Pulmonary artery endothelial cell (primary cell): ENCODE measurements around the gene SYT17. TPM values are rescaled to one million over a fixed set of nuclear protein-coding genes. Genes with fewer than 3 reads are reported as not detected.

Source experiments
- DNase-seq: peaks from one replicate; pipeline ENCODE4 v3.0.0-alpha.2; 2011; ENCODE audit warnings: low read depth, low spot score
- total RNA-seq: library from RNA; depleted of rRNA; stranded (reverse); fragments of >200 nt; gene quantifications from 2 replicates; pipeline ENCODE4 v1.2.3, GENCODE V29; 2014

The SYT17 gene
- total RNA-seq, 1 donor from 2014 or later: 0.59 TPM

DNA sequence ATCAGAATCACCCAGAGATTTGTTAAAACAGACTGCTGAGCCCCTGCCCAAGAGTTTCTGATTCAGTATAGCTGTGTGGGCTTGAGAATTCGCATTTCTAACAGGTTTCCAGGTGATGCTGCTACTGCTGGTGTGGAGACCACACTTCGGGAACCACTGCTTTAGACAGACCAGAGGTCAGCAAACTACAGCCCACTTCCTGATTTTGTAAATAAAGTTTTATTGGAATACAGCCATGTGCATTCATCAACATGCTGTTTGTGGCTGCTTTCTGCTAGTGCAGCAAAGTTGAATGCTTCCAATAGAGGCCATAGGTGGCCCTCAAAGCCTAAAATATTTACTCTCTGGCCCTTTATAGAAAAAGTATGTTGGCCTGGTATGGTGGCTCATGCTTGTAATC is 84.9 kb downstream of the SYT17 start:
- no peak for DNase-seq

DNA sequence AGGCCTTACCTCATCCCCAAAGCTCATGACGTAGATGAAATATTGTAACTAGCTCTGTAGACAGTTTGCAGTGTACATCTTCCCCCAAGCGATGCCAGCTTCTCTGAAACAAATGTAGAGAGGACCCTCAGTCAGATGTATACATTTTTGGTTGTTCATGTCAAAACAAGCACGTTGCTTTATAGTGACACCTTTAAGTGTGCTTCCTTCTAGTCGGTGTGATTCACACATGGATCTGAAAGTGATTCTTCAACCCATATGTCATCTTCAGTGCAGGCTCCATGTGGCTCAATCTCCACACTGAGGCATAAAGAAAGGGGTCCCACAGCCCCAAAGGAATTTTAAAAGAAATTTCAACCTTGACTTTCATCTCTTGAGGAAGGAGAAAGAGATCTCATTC is 86.6 kb downstream of the SYT17 start:
- DNase-seq: no peak

DNA sequence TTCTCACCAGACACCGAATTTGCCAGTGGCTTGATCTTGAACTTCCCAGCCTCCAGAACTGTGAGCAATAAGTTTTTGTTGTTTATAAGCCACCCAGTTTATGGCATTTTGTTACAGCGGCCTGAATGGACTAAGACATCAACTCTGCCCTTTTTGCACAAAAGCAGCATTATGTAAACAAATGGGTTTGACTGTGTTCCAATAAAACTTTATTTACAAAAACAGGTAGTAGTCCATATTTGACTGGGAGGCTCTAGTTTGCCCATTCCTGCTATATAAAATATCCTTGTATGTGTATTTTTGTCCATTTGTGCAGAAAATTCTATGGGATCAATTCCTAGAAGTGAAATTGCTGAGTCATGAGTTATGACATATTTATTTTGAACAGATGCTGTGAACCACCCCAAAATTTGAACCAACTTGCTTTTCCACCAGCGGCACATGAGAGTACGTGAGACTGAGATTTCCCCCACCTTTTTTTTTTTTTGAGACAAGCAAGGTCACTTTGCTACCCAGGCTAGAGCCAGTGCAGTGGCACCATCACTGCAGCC is 96.2 kb downstream of the SYT17 start:
- DNase-seq: no peak

DNA sequence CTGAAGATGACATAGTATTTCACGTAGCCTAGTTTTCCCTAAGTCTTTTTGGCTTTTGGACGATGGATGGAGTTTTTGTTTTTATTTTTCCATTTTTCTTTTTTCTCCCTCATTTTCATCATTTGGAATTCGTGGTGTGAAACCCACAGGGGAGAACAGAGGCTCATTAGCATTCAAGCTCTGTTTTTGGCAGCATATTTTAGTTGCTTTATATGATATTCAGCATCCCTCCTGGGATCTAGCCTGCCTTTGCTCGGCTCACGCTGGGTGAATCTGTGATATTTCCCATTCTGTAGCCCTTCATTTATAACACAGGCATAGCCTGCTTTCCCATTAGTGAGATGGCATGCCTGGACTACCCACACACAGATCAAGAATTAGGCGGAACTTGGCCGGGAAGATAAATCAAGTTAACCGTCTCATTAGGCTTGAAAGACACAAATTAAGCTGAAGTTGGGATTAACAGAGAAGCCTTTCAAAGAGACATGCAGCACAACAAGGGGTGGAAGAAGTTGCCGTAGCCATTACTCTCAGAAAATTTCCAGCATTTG is 97.4 kb downstream of the SYT17 start:
- DNase-seq: no peak

DNA sequence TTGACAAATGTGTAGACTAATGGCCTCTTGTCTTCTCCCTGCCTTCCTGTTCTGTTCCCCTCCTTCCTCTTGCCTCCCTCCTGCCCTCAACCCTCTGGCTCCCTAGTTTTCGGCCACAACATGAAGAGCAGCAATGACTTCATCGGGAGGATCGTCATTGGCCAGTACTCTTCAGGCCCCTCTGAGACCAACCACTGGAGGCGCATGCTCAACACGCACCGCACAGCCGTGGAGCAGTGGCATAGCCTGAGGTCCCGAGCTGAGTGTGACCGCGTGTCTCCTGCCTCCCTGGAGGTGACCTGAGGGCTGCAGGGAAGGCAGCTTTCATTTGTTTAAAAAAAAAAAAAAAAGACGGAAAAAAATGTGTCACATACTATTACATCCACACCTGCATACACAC is 98.7 kb downstream of the SYT17 start:
- no peak for DNase-seq

DNA sequence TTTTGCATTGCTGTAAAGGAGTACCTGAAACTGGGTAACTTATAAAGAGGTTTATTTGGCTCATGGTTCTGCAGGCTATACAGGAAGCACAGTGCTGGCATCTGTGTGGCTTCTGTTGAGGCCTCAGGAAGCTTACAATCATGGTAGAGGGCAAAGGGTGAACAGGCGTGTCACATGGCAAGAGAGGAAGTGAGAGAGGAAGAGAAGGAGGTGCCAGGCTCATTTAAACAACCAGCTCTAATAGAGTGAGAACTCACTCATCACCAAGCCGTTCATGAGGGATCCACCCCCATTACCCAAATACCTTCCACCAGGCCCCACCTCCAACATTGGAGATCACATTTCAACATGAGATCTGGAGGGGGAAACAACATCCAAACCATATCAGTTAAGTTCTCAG is 101.1 kb downstream of the SYT17 start:
- no peak for DNase-seq

DNA sequence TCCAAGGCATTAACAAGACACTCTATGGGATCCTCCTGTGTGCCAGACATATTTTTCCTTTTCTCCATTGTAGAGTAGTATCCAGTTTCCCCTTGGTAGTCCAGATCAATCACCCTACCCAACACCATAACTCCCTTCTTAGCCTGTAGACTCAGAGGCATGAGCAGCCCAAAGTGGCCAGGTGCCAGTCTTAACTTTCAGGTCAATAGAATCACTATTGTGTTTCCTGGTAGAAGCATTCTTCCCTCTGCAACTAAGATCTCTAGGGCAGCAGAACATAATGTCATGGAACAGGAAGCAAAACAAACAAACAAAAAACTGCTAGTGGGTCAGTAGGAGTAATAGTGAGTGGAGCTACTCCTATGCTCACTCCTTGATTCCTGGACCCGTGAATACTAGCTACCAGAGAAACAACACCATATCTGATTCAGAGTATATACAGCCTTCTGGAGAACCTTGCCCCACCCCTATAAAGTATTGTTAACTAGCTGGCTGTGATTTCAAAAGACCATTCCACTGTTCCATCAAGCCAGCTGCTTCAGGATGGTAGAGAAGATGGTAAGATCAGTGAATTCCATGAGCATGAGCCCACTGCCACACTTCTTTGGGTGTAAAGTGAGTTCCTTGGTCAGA is 106.2 kb downstream of the SYT17 start:
- DNase-seq: no peak

DNA sequence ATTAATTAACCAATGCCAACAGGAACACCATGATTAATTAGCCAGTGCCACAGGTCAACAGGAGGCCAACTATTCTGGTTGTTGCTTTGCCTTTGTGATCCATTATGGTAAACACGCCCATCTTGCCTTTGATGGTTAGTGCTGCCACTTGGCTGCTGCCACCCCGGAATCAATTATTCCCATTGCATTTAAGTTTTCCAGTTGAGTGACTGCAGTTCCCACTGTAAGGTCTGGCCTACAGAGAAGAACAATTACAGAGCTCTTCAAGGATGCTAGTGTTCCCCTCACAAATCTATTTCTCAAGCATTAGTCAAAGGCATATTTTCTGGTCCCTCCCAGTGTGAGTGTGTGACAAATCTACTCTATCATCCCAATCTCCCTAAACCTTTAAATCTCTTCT is 110.4 kb downstream of the SYT17 start:
- no peak for DNase-seq

DNA sequence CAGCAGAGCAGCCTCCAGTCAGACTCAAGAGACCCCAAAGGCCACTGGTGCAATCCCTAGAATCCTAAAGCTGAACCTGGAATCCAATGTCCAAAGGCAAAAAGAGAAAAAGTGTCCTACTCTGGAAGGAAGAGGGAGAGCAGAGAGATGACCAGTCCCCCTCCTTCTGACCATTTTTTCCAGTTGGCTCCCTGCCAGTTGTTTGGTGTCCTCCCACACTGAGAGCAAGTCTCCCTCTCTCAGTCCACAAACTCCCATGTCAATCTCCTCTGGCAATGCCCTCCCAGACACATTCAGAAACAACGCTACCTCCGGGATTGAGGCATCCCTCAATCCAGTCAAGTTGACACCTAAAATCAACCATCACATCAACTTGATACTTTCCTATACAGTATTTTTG is 113.2 kb downstream of the SYT17 start:
- DNase-seq: no peak

DNA sequence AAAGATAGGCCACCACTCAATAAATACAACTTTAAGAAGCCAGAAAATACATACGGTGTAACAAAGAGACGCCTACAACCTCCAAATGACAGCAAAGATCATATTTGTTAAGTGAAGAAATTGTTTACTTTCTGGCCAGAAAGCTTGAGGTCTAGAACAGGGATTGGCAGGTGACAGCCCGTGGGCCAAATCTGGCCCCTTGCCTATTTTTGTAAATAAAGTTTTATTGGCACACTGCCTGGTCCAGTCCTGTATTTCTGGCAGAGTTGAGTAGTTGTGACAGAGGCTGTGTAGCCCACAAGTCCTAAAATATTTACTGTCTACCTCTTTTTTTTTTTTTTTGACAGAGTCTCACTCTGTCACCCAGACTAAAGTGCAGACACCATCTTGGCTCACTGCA is 114.1 kb downstream of the SYT17 start:
- no peak for DNase-seq

DNA sequence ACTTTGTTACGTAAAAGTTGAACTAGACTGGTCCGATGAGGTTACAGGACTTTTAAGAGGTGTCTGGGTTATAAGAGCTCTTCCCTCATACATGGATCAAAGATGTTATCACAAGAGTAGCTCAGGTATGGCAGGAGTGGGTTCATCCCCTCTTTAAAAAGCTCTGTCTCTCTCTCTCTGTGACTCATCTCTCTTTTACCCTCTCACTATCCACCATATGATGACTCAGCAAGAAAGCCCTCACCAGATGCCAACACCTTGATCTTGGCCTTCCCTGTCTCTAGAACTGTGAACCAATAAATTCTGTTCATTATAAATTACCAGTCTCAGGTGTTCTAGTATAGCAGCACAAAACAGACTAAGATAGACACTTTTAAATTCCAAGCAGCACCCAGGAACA is 115.6 kb downstream of the SYT17 start:
- DNase-seq: no peak

DNA sequence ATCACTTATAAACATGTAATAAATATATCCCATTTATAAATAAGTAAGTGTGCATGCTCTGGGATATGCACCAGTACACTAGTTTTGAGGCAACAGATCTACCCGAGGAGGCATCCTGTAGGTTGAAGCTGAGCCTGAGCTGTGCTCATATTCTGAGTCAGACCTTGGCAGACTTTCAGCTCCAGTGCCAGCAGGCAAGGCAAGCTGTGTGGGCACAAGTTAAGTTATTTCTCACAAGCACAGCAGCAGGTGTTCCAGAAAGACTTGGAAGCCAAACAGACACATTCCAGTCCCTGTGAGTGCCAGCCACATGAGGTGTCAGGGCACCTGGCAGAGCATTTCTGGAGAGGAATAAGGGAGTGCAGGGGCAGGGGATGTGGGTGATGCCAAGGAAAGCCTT is 116.2 kb downstream of the SYT17 start:
- no peak for DNase-seq

DNA sequence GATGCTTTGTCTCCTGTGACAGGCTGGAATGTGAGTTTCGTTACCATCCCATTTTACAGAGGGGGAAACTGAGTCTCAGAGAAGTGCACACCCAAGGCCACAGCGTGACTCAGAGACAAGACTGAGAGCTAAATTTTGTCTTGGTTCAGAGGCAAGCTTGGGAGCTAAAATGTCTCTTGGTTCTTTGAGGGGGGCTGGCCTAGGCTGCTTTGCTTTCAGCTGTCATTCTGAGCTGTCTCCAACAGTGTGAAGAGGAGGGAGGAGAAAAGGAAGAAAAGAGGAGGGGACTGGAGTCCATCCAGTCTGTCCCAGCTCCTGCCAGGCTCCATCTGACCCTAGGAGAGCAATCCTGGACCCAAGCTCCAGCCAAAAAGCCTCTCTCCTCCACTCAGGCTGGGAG is 117.4 kb downstream of the SYT17 start, which contains the start of gene CLEC19A:
TSS of gene CLEC19A (plus strand) at position 301 of the 400 bp plus-strand sequence. CDS start 121 bp downstream, outside the sequence.
- DNase-seq: no peak

DNA sequence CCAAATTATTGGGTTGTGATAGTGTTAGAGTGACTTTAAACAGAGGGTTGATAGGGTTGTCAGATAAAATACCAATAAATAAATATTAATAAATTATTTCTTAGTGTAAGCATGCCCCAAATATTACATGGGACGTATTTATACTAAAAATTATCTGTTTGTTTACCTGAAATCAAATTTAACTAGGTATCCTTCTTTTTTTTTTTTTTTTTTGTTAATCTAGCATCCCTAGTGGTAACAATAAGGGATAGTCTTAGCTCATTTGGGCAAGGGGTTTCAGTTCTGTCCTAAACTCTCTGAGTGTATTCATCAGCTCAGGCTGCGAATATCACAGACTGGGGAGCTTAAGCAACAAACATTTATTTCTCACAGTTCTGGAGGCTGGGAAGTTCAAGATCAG is 118.8 kb downstream of the SYT17 start:
- DNase-seq: no peak

DNA sequence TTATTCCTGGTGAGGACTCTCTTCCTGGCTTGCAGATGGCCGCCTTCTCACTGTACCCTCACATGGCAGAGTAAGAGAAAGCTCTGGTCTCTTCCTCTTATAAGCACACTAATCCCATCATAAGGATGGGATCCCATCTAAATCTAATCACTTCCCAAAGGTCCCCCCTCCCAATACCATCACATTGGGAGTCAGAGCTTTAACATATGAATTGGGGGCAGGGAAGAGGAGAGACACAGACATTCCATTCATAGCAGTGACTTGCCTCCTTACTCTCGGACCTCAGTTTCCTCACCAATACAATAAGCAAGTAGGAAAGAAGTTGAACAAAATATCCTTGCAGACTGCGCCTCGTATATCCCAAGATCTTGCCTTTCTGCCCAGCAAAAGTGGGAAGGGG is 119.2 kb downstream of the SYT17 start:
- no peak for DNase-seq

DNA sequence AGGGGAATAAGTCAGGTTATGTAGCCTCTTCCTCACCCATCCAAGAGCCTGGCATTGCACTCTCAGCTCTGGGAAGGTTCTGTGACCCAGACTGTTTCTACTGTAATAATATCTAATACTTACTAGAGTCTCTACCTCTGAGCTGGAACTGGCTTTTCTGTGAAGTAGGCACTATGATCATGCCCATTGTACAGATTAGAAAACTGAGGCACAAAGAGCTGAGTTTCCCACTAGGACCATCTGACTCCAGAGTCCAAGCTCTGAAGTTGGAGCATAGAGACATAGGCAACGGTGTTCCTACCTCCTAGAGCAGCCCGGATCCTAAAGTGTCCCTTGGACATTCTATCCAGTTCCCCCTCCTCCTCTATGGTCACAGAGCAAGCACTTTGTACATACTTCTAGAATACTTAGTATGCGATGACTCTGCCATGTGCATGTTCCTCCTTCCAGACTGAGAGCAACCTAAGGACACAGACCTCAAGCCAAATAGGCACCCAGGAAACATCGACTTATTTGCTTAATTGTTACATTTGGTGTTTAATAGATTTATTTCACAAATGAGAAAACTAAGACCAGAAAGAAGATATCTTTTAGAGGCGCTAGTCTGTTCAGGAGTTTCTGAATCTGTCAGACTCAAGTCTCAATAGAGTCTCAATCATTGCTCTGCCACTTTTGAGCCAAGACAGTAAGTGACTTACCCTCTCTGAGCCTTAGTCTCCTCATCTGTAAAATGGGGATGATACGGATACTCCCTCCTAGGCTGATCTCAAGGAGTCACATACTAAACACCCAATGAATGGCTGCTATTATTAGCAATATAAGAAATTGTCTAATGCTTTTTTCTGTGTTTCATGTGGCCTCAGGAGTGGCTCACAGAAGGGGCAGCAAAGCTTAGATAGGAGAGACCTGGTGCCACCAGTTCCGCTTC is 121.1 kb downstream of the SYT17 start:
- no peak for DNase-seq

DNA sequence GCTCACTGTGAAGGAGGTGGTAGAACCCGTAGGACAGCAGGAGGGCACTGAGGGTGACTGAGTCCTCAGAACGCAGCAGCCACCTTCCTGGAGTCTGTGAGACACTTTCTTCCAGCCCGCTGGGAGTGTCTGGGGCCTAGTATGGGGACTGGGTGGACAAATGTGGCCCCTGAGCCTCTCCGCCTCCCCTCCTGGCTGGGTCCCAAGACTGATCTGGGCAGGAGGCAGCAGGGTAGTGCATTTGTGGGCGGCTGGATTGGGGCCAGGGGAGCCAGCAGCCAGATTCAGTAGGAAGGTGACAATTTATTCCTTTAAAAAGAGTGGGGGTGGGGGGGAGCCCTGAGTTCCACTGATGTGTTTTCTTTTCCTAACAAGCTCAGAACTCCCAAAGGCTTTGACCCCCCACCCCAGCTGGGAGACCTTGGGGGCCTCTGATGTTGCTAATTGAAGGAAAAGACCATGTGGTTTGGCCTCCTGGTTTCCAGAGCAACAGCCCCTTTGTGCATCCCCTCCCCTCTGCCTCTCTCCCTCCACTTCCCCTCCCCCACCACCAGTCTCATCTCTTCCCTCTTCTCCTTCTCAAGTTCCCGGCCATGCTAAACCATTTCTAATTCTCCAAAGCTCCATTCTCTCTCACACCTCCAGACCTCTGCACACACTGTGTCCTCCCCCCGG is 121.9 kb downstream of the SYT17 start:
- DNase-seq: no peak

DNA sequence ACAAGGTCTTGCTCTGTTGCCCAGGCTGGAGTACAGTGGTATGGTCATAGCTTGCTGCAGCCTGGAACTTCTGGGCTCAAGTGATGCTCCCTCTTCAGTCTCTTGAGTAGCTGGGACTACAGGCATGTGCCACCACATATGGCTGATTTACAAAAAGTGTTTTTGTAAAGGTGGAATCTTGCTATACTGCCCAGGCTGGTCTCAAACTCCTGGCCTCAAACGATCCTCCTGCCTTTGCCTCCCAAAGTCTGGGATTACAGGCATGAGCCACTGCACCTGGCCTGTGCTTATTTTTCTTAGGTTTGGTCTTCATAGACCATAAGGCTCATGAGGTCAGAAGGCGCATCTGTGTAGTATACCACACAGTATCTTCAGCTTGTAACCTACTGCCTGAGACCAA is 122.8 kb downstream of the SYT17 start:
- DNase-seq: no peak

DNA sequence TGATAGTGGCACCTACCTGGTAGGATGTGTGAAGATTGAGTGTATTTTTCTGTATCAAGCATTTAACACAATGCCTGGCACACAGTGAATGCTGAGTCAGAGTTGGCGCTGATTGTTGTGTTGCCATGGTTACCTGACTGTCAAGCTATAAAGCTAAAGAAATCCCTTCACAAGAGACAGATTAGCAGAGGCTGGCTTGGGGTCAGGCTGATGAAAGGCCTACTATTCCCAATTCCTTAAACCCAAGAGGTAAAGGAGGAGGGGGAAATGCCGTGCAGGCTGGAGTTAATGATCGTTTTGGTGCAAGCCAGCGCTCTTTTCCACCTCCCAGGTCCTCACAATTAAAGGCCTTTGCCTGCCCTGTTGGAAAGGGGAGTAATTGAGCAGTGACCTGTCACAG is 123.4 kb downstream of the SYT17 start:
- no peak for DNase-seq

DNA sequence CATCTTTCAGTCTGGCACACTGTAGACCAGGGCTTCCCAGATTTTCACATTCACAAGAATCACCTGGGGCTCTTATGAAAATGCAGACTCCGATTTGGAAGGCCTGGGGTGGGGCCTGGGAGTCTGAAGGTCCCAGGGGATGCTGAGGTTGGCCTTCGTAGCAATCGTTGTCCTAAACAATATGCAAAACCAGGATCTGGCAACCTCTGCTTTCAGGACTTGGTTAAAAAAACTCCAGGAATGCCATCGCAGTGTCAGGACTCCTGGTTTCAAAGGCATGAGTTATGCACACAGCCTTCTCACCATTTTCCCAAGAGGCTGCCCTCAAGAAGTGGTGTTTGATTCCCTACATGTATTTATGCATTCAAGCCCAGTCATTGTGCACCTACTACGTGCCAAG is 124.1 kb downstream of the SYT17 start:
- no peak for DNase-seq

DNA sequence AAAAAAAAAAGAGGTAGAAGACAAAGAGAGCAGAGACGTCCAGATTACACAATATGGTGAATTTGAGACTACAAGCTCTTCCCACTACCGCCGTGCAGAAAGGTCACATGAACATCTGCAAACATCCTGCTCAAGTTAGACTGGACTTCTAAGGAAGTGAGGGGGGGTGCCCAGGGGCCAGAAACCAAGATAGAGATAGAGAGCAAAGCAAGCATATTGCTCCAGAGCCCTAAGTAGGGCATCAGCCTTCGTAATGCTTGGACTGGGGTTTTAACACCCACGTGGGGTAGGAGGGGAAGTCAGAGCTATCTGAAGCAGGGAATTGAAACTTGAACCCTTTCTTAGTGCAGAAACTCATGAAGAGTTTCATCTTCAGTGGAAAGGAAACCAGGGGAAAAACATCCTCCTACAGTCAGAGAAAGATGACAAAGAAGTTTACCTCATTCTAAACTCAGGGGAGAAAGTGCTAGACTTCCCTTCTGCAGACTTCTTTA is 126.2 kb downstream of the SYT17 start:
- DNase-seq: no peak

DNA sequence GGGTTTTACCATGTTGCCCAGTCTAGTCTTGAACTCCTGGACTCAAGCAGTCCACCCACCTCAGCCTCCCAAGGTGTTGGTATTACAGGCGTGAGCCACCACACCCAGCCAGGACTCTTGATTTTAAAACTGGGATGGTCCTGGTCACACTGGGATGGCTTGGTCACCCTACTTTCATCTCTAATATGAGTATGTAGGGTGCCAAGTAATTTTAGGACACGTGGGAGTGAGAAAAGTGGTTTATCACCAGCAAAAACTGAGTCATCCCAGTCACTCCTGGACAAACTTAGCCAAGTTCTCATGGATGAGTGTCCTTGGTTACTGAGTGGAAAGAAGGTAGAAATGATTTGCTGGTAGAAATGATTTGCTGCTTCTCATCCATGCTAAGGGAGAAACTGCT is 127.4 kb downstream of the SYT17 start:
- DNase-seq: no peak
